BJ (cell line): ENCODE results near the gene TLE2. TPM values are rescaled to one million over a fixed set of nuclear protein-coding genes. Genes with fewer than 3 reads are reported as not detected.
"Not testable (repeated sequence)": the region's sequence is repeated elsewhere in the genome, so short reads cannot be mapped to it uniquely, and the experiment has no call there.

ENCODE experiments used
- CTCF ChIA-PET: fragments of 350-600 bp; formaldehyde crosslinking; extraction: SDS; loops from one replicate; lab custom pipeline; 2021; ENCODE audit warnings: antibody characterized with exemption, inconsistent platforms; lab: Yijun Ruan, JAX
- POLR2A ChIA-PET: fragments of 300-600 bp; sonication (Branson Sonifier 250); formaldehyde crosslinking; extraction: SDS; loops from one replicate; lab custom pipeline; 2021; ENCODE audit warnings: antibody characterized with exemption; lab: Charles Lee
- DNase-seq: peaks from one replicate; pipeline ENCODE4 v3.0.0-alpha.2; 2011; ENCODE audit warnings: low read depth
- H3K27me3 ChIP-seq: 2 replicates; pipeline ENCODE4 v1.6.0; 2011; ENCODE audit warnings: low read length; ENCODE audit not compliant: control insufficient read depth, insufficient read depth
- H3K36me3 ChIP-seq: 2 replicates; pipeline ENCODE4 v1.5.1; 2011; ENCODE audit warnings: low read length; ENCODE audit not compliant: control insufficient read depth, insufficient read depth
- H3K4me3 ChIP-seq: 2 replicates; pipeline ENCODE4 v1.5.1; 2011; ENCODE audit warnings: low read depth, mild to moderate bottlenecking, control low read depth, low read length
- CTCF ChIP-seq: IDR thresholded peaks from 2 replicates; pipeline ENCODE4 v1.5.1; 2011; ENCODE audit warnings: low read depth, mild to moderate bottlenecking, control low read depth, inconsistent platforms, low read length, moderate library complexity; ENCODE audit not compliant: insufficient read depth
- polyA plus RNA-seq: library from polyadenylated mRNA; depleted of rRNA; stranded (reverse); fragments of >200 nt; gene quantifications from 2 replicates; pipeline ENCODE4 v1.2.3, GENCODE V29; 2011

Gene TLE2
- polyA plus RNA-seq, 1 experiment: 1.0 TPM

GRCh38 chr19:3041761-3042620 lies 12.9 kb upstream of the TLE2 start:
- ChIA-PET POLR2A (no interaction called here), CTCF (no interaction called here)
- Histone ChIP-seq H3K36me3 (no peaks in the 10 kb centered on the region), H3K4me3 (no peak overlapping the region), H3K27me3 (no peaks in the 10 kb centered on the region)
- no peak for DNase-seq
- TF ChIP-seq CTCF: no peak

GRCh38 chr19:3041327-3041726 lies 12.2 kb upstream of the TLE2 start:
- no peak for DNase-seq
- CTCF ChIA-PET: no interaction called here
- no peak overlapping the region for H3K4me3 ChIP-seq
- H3K27me3 ChIP-seq: no peaks in the 10 kb centered on the region
- no peaks in the 10 kb centered on the region for H3K36me3 ChIP-seq
- POLR2A ChIA-PET: no interaction called here
- TF ChIP-seq CTCF: no peak

GRCh38 chr19:3039641-3040077 lies 10.6 kb upstream of the TLE2 start:
- no peak for TF ChIP-seq CTCF
- POLR2A ChIA-PET: no interaction called here

GRCh38 chr19:3039125-3039524 lies 10.0 kb upstream of the TLE2 start:
- POLR2A ChIA-PET: no interaction called here
- DNase-seq: no peak
- CTCF ChIA-PET: interaction anchor here (0.8 to 1.6 kb wide), 5 partner anchors 12 to 88 kb away, joined by 3 to 5 read pairs (median 4); no protein-coding TSS in a partner anchor
- Histone ChIP-seq H3K4me3 (no peak overlapping the region), H3K27me3 (no peaks in the 10 kb centered on the region; the same call in 1 of the 2 replicates), H3K36me3 (no peaks in the 10 kb centered on the region)
- no peak for TF ChIP-seq CTCF

More at GRCh38 chr19:3039641-3040077, 10.6 kb upstream of the TLE2 start:
- Histone ChIP-seq H3K36me3 (no peaks in the 10 kb centered on the region), H3K4me3 (no peak overlapping the region), H3K27me3 (no peaks in the 10 kb centered on the region)
- DNase-seq: no peak
- CTCF ChIA-PET: interaction anchor here (0.8 to 1.6 kb wide), 4 partner anchors 13 to 89 kb away, joined by 3 to 5 read pairs (median 4); no protein-coding TSS in a partner anchor

GRCh38 chr19:3038214-3038613 lies 9.1 kb upstream of the TLE2 start:
- CTCF ChIA-PET: interaction anchor here (0.9 kb wide), 1 partner anchor 13 kb away, joined by 4 read pairs; no protein-coding TSS in a partner anchor
- POLR2A ChIA-PET: no interaction called here
- H3K36me3 ChIP-seq: no peaks in the 10 kb centered on the region
- no peak for TF ChIP-seq CTCF
- peaks cover 2% of the 10 kb centered on the region; the same call in 1 of the 2 replicates for H3K27me3 ChIP-seq
- DNase-seq: no peak
- no peak overlapping the region for H3K4me3 ChIP-seq

GRCh38 chr19:3036977-3037544 lies 8.0 kb upstream of the TLE2 start:
- POLR2A ChIA-PET, H3K4me3 ChIP-seq, H3K27me3 ChIP-seq, DNase-seq, H3K36me3 ChIP-seq: not testable (repeated sequence)
- CTCF ChIA-PET: interaction anchor here (0.8 to 1.4 kb wide), 3 partner anchors 11 to 89 kb away, joined by 3 to 4 read pairs (median 3); no protein-coding TSS in a partner anchor
